ENCODE results near the gene SAMHD1.
"Not testable (repeated sequence)": the region's sequence is repeated elsewhere in the genome, so short reads cannot be mapped to it uniquely, and the experiment has no call there.

SAMHD1 gene

DNA sequence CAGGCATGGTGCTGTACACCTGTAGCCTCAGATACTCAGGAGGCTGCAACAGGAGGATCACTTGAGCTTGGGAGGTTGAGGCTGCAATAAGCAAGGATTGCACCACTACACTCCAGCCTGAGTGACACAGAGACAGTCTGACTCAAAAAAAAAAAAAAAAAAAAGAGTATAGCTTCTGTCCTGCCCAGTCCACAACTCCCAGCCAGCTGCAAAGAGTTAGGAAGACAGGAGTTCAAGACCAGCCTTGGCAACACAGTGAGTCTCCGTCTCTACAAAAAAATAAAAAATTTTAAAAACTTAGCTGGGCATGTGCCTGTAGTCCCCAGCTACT is 103.8 kb downstream of the SAMHD1 start:
- no peaks in the 10 kb centered on the region for H3K9me3 ChIP-seq (ENCODE audit: control insufficient read depth, low read depth, low read length)
- no peak overlapping the region for H3K27ac ChIP-seq (ENCODE audit: low read length)
- H3K4me1 ChIP-seq (ENCODE audit: control insufficient read depth, low read depth, low read length) = no peaks in the 10 kb centered on the region
- no peaks in the 10 kb centered on the region for H3K36me3 ChIP-seq (ENCODE audit: control insufficient read depth, low read depth, low read length)
- H3K27me3 ChIP-seq (ENCODE audit: control insufficient read depth, insufficient read depth, low read length) = no peaks in the 10 kb centered on the region
- no peak overlapping the region for H3K9ac ChIP-seq (ENCODE audit: low read length)
- no peak overlapping the region for H3K4me3 ChIP-seq (ENCODE audit: low read length)

DNA sequence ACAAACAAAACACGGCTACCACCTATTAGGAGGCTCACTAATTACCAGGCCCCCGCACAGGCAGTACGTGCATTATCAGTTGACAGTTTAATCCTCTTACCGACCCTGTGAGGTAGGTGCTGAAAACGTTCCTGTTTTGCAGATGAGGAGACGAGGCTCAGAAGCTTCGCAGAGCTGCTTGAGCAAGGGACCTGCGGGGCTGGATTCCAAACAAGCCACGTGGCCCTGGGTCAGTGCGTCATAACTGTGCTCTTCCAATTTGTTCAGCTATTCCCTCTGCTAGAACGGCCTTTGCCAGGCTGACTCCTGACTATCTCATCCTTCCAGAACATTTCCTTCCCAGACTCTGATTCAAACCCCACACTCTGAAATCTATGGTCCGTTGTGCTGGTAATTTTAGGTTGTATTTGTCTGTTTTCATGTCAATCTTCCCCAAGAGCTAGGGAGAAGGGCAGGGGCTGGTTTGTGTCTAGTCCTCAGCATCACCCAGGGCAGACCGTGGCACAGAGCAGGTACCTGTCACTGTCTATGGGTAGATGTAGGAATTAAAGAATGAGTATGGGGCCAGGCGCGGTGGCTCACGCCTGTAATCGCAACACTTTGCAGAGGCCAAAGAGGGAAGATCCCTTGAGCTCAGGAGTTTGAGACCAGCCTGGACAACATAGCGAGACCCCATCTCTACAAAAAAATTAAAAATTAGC is 104.3 kb downstream of the SAMHD1 start:
- no peak overlapping the region for H3K9ac ChIP-seq (ENCODE audit: low read length)
- no peak overlapping the region for H3K4me3 ChIP-seq (ENCODE audit: low read length)
- no peak overlapping the region for H3K27ac ChIP-seq (ENCODE audit: low read length)
- H3K36me3 ChIP-seq (ENCODE audit: control insufficient read depth, low read depth, low read length) = no peaks in the 10 kb centered on the region
- no peaks in the 10 kb centered on the region for H3K9me3 ChIP-seq (ENCODE audit: control insufficient read depth, low read depth, low read length)
- H3K27me3 ChIP-seq (ENCODE audit: control insufficient read depth, insufficient read depth, low read length) = no peaks in the 10 kb centered on the region
- H3K4me1 ChIP-seq (ENCODE audit: control insufficient read depth, low read depth, low read length) = no peaks in the 10 kb centered on the region

DNA sequence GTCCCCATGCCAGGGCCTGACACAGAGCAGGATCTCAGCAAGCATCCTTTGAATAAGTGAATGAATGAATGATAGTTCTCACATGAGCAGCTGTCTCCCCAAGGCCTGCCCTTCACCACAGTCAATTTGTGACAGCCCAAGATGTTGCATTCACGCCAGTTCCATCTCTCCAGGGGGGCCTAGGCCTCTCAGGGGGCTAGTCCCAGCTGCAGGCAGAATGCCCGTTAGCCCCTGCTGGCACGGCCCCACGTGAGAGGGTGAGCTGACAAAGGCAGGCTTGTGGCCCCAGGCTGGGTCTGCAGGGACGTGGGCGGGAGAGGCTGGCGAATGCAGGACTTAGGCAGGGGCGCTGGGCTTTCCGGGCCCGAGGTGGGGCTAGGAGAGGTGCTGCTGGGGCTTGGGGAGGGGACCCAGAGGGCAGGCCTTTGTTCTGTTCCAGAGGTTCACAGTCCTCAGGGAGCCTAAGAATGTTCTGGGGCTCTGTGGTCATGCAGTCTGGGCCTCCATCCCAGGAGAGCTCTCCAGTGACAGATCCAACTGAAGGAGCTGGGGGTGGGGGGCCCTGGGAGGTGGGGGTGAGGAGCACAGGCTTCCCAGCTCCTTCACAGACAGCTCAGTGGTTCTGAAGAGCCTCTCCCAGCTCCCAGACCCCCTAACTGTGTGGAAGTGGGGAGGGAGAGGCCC is 106.1 kb downstream of the SAMHD1 start:
- Histone ChIP-seq H3K36me3 (ENCODE audit: control insufficient read depth, low read depth, low read length) (no peaks in the 10 kb centered on the region), H3K27me3 (ENCODE audit: control insufficient read depth, insufficient read depth, low read length) (no peaks in the 10 kb centered on the region), H3K27ac (ENCODE audit: low read length) (no peak overlapping the region), H3K4me1 (ENCODE audit: control insufficient read depth, low read depth, low read length) (peaks cover 3% of the 10 kb centered on the region), H3K9ac (ENCODE audit: low read length) (no peak overlapping the region), H3K4me3 (ENCODE audit: low read length) (no peak overlapping the region), H3K9me3 (ENCODE audit: control insufficient read depth, low read depth, low read length) (no peaks in the 10 kb centered on the region)

DNA sequence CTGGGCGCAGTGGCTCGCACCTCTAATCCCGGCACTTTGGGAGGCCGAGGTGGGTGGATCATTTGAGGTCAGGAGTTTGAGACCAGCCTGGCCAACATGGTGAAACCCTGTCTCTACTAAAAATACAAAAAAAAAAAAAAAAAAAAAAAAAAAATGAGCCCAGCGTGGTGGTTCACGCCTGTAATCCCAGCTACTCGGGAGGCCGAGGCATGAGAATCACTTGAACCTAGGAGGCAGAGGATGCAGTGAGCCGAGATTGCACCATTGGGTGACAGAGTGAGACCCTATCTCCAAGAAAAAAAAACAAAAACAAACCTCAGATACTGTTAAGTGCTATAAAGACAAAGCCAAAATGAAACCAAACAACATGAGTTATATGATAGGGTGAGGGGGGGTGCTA is 110.5 kb downstream of the SAMHD1 start:
- not testable (repeated sequence) for H3K9me3 ChIP-seq (ENCODE audit: control insufficient read depth, low read depth, low read length); H3K4me1 ChIP-seq (ENCODE audit: control insufficient read depth, low read depth, low read length); H3K9ac ChIP-seq (ENCODE audit: low read length); H3K27ac ChIP-seq (ENCODE audit: low read length); H3K4me3 ChIP-seq (ENCODE audit: low read length); H3K36me3 ChIP-seq (ENCODE audit: control insufficient read depth, low read depth, low read length); H3K27me3 ChIP-seq (ENCODE audit: control insufficient read depth, insufficient read depth, low read length)
